Kidney epithelial cell (primary cell): ENCODE measurements around the gene SLC26A1. TPM values are rescaled to one million over a fixed set of nuclear protein-coding genes. Genes with fewer than 3 reads are reported as not detected.

Experiments used
- DNase-seq: peaks from one replicate; pipeline ENCODE4 v3.0.0-alpha.2; 2010; ENCODE audit warnings: low read depth
- H3K27me3 ChIP-seq: 2 replicates; pipeline ENCODE4 v1.6.0; 2011; ENCODE audit warnings: low read length; ENCODE audit not compliant: control insufficient read depth, insufficient read depth
- H3K36me3 ChIP-seq: 2 replicates; pipeline ENCODE4 v1.5.1; 2011; ENCODE audit warnings: low read length; ENCODE audit not compliant: control insufficient read depth, insufficient read depth
- H3K4me3 ChIP-seq: 2 replicates; pipeline ENCODE4 v1.5.1; 2011; ENCODE audit warnings: low read depth, mild to moderate bottlenecking, control low read depth, low read length
- total RNA-seq: library from RNA; depleted of rRNA; stranded (reverse); fragments of >200 nt; gene quantifications from 2 replicates; pipeline ENCODE4 v1.2.3, GENCODE V29; 2015
- TF ChIP-seq, protein P1 (sequence below): IDR thresholded peaks from 2 replicates; pipeline ENCODE4 v1.5.1; 2011; ENCODE audit warnings: mild to moderate bottlenecking, moderate library complexity, low read length, control low read depth, inconsistent platforms; ENCODE audit not compliant: insufficient read depth, poor library complexity, severe bottlenecking

The SLC26A1 gene
- total RNA-seq, 1 donor from 2014 or later: 0.38 TPM

DNA sequence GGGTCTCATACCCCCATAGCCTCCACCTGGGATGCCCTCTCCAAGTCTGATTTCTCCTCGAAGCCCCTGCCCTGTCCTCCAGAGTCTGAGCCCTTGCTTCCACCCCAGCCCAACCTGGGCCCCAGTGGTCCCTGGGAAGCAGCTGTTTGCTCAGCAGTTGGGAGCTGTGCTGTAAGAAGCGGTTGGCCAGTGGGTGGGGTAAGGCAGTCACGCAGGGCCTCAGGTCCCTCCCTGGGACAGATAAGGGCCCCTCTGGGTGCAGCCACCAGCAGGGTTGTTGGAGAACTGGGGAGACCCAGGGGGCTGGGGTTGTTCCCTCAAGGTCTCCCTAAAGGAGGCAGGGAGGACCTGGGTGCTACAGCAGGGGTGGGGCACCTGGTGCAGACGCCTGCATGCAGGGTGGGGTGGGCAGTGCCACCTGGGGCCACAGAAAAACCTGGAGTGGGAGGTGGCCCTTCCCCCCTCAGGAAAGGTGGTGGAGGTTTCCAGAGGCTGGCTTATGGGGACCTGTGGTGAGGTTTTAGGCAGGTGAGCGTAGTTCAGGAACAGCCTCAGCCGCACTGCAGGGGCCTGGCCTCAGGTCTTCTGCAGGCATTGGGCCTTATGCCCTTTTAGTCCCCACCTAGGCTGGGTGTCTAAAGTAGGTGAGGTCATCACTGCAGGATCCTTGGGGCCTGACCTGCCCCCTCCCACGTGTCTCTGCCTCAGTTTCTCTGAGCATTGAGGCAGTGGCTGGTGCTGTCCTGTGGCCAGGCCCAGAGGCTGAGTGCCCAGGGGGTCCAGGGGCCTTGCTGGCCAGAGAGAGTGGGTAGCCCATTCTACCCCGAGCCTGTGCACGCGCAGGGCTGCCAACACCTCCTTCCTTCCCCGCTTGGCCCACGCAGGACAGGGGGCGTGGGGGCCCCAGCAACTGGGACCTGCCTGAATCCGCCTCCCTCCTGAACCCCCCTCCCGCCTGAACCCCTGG, 3.1 kb upstream of the SLC26A1 start:
- H3K4me3 ChIP-seq: no peak overlapping the region
- H3K36me3 ChIP-seq: no peaks in the 10 kb centered on the region
- no peak for DNase-seq
- TF ChIP-seq, protein P1, sequence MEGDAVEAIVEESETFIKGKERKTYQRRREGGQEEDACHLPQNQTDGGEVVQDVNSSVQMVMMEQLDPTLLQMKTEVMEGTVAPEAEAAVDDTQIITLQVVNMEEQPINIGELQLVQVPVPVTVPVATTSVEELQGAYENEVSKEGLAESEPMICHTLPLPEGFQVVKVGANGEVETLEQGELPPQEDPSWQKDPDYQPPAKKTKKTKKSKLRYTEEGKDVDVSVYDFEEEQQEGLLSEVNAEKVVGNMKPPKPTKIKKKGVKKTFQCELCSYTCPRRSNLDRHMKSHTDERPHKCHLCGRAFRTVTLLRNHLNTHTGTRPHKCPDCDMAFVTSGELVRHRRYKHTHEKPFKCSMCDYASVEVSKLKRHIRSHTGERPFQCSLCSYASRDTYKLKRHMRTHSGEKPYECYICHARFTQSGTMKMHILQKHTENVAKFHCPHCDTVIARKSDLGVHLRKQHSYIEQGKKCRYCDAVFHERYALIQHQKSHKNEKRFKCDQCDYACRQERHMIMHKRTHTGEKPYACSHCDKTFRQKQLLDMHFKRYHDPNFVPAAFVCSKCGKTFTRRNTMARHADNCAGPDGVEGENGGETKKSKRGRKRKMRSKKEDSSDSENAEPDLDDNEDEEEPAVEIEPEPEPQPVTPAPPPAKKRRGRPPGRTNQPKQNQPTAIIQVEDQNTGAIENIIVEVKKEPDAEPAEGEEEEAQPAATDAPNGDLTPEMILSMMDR: no peak
- H3K27me3 ChIP-seq: peaks cover 49% of the 10 kb centered on the region

DNA sequence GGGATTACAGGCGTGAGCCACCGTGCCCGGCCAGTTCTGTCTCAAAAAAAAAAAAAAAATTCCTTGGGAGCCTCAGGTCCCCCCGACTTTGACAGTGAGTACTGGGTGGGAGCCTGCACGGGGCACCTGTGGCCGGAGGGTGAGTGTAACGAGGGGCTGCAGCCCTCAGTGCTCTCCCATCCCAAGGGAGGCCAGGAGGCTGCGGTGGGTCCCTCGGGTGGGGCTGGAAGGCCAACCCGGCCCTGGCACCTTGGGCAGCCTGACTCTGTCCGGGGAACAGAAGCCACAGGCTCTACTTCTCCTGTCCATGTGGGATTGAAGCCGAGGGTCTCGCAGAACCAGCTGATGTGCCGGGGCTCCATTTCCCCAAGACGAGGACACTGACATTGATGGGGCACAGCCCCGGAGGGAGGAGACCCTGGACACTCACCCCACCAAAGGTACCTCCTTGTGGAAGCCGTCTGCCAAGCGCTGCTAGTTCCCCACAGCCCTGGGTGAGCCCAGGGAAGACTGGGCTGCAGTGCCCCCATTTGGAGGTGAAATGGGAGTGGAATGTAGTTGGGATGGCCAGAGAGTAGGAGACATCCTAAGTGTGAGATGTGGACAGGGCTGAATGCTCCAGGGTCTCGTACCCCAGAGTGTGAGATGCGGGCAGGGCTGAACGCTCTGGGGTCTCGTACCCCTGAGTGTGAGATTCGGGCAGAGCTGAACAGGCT, 2.3 kb upstream of the SLC26A1 start:
- no peak for DNase-seq
- peaks cover 41% of the 10 kb centered on the region for H3K27me3 ChIP-seq
- no peak overlapping the region for H3K4me3 ChIP-seq
- TF ChIP-seq, protein P1: no peak
- no peaks in the 10 kb centered on the region for H3K36me3 ChIP-seq

DNA sequence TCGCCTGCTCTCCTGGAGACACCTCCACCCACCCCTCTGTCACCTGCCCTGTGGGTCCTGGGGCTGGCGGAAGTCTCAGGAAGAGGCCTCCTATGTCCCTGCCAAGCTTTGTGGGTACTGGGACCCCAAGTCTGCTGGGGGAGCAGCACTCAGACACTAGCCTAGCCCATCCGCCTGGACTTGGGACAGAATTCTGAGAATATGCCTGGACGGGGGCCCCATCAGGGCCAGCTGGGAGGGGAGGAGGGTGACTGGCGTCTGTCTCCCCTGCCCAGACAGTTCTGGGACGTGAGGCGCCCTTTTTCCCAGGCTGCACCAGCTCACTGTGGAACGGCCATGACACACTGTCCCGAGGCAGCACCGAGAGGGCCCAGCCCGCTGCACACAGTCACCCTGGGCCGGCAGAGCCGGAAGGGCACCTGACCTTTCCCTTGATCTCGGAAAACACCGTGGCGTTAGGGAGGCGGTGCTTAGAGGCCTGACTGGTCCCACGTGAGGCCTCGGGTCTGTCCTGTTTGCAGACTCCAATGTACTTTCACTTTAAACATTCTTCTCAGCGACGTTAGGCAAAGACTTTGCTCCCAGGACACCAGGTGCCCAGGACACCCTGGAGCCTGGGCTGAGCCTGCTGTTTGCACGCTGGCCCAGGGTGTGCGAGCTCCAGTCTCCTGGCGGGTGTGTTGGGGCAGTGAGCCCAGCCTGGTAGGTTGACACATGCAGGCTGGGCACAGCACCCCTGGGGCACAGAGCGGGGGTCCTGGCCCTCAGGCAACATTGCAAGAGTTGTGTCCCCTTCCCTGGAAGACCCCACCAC, 700 bp downstream of the SLC26A1 start:
- TF ChIP-seq, protein P1: no peak
- Histone ChIP-seq H3K36me3 (no peaks in the 10 kb centered on the region), H3K4me3 (no peak overlapping the region), H3K27me3 (peaks cover 15% of the 10 kb centered on the region)
- no peak for DNase-seq

DNA sequence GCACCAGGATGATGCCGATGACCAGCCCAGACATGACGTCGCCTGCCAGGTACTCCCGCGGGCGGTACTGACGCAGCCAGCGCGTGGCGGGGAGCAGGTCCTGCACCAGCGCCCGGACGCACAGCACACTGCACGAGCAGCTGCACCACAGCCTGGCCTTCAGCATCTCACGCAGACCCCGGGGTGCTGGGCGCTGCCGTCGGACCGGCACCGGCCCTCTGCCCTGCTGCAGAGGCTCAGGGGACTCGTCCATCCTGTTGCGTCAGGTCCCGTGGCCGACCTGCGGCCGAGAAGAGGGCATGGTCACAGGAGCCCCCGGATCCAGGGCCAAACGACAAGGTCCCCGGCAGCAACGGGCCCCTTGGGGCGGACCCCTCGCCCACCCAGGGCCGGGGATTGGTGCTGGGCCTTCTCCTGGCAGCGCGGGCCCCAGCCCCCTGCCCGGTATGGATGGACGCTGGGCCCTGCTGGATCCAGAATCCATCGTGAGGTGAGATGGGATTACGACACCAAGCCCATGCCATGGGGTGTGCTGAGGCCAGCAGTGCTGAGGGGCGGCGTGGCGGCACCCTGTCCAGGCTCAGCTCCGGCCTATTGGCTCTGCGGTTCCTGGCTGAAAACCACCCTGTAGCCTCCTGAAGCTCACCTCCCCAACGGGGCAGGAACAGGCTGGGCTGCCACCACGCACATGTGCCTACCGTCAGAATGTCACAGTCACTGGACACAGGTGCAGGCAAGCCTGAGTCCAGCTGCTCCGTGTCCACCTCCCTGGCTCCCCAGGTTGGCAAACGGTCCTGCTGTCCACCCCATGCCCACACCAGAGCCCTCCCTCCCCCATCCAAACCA, 1.5 kb downstream of the SLC26A1 start:
- TF ChIP-seq, protein P1: no peak
- Histone ChIP-seq H3K36me3 (no peaks in the 10 kb centered on the region), H3K4me3 (no peak overlapping the region), H3K27me3 (peaks cover 9% of the 10 kb centered on the region)
- no peak for DNase-seq

DNA sequence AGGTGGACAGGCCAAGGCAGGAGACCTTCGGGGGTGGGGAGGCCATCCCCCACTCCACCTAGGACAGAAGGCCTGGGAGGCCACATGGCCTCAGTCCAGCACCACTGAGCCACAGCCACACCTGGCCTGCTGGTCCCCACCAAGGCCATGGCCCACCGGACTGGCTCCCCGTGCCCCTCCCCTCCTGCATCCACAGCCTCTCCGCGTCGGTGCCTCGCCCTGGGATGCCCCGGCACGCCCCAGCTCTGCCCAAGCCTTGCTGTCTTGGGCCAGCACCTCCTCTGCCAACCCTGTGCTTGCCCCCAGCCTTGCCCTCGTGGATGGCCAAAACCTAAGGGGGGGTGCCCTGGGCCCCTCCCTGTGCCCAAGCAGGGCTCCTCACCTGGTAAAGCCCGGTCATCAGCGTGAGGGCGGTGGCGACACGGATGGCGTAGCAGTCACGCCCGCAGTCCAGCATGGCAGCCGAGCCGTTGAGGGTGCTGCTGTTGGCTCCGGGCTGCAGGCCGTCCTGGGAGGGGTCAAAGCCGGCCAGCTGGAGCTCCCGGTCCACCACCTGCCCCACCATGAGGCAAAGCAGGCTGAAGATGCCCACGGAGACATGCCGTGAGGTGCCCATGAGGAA, 2.3 kb downstream of the SLC26A1 start:
- H3K36me3 ChIP-seq: no peaks in the 10 kb centered on the region
- TF ChIP-seq, protein P1: no peak
- peaks cover 3% of the 10 kb centered on the region for H3K27me3 ChIP-seq
- H3K4me3 ChIP-seq: no peak overlapping the region
- DNase-seq: no peak
